Large intestine (tissue), 3 donors: ENCODE results near the gene PTPRQ. TPM values are rescaled to one million over a fixed set of nuclear protein-coding genes. Genes with fewer than 3 reads are reported as not detected.

Experiments used
- DNase-seq, 2 donors: peaks; one replicate each; pipeline versions ENCODE4 v3.0.0 to v3.0.0-alpha.2; 2013
- H3K27ac ChIP-seq: one replicate; pipeline ENCODE4 v1.5.1; 2013; ENCODE audit warnings: low read length
- H3K27me3 ChIP-seq: 2 replicates; pipeline ENCODE4 v1.6.1; 2013; ENCODE audit warnings: low read length; ENCODE audit not compliant: control insufficient read depth, insufficient read depth
- H3K36me3 ChIP-seq: 2 replicates; pipeline ENCODE4 v1.6.1; 2013; ENCODE audit warnings: low read length; ENCODE audit not compliant: control insufficient read depth, insufficient read depth
- H3K4me1 ChIP-seq: one replicate; pipeline ENCODE4 v1.6.1; 2013; ENCODE audit warnings: low read length; ENCODE audit not compliant: control insufficient read depth, insufficient read depth
- H3K4me3 ChIP-seq: one replicate; pipeline ENCODE4 v1.5.1; 2013; ENCODE audit warnings: low read length
- H3K9me3 ChIP-seq: one replicate; pipeline ENCODE4 v1.6.1; 2013; ENCODE audit warnings: mild to moderate bottlenecking, low read depth, low read length, moderate library complexity; ENCODE audit not compliant: control insufficient read depth
- WGBS: methylation state at CpG from one replicate; pipeline ENCODE4 v1.1.5; 2013; ENCODE audit warnings: low lambda C conversion rate; ENCODE audit not compliant: insufficient coverage; 5-methylcytosine and 5-hydroxymethylcytosine counted together
- polyA plus RNA-seq: library from polyadenylated mRNA; unstranded; fragments of 120-200 nt; gene quantifications from one replicate; pipeline ENCODE4 v1.2.1, GENCODE V29; 2013

Gene PTPRQ
- polyA plus RNA-seq, 1 donor = 1.1 TPM

DNA sequence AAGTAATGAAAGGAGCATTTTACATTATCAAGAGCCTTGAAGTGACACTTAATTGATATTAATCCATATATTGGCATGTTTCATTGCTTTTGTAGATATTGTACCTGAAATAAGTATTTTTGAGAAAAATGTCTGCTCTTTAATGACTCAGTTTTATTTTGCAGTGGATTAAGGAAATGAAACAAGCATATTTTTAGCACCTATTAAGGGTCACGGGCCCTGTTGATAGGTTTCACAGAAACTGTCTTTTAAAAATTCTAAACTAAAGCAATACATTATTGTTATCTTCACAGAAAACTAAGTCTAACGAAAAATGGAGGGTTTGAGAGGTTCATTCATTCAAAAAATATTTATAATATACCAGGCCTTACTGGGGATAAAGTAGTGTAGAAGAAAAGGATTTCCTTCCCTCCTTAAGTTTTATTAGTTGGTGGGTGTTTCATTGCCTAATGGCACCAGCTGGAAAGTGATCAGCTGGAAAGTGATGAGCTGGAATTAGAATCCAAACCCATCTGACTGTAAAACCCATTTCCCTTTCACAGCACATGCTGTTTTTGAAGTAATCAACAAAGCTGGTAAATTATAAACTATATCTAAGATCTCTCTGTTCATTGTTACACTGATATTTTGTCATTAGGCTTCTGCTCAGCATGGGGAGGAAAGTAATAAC, 54.2 kb downstream of the PTPRQ start:
- 0% methylated on average over 1 of the region's 2 CpGs for WGBS
- no peak for DNase-seq
- Histone ChIP-seq H3K9me3 (no peaks in the 10 kb centered on the region), H3K27ac (no peak overlapping the region), H3K36me3 (no peaks in the 10 kb centered on the region), H3K4me3 (no peak overlapping the region), H3K27me3 (no peaks in the 10 kb centered on the region), H3K4me1 (no peaks in the 10 kb centered on the region)

DNA sequence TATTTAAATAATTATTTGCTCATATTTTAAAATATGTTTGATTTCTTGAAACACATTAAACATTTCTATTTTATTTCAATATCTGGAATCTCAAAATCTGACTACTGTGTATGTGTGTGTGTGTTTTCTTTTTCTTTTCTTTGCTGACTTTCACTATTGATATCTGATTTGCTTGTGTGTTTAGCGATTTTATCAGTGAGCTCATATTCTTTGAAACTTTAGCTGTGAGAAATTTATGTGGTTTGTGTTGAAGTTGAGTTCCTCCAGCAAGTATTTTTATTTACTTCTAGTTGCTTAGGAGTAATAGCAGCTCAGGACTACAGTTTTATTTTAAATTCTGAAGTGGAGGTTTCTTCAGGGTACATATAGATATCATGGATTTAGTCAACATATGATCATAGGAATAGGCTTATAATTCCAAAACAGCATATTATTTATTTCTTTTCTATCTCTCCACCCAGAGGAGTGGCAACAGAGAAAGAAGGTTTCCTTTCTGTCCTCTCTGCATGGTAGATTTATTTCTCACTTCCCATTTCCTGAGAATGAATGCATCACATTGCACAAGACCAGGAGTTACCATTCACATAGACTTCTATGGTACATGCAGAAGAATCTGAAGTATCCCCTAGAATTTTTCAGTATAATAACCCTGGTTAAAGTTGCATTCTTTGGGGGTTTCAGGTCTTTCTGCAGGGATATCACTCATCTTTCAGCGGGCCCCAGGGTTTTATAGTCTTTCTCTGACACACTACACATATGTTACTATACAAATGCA, 60.5 kb downstream of the PTPRQ start:
- WGBS = no CpG with 5 or more reads among the region's 2 CpGs
- DNase-seq = no peak
- H3K36me3 ChIP-seq = no peaks in the 10 kb centered on the region
- H3K4me3 ChIP-seq = no peak overlapping the region
- H3K9me3 ChIP-seq = no peaks in the 10 kb centered on the region
- no peaks in the 10 kb centered on the region for H3K27me3 ChIP-seq
- no peak overlapping the region for H3K27ac ChIP-seq
- H3K4me1 ChIP-seq = no peaks in the 10 kb centered on the region

- DNase-seq = no peak
Observed at GRCh38 chr12:80509781-80510556, 65.9 kb downstream of the PTPRQ start.

GRCh38 chr12:80512781-80513180, 68.7 kb downstream of the PTPRQ start:
- H3K4me3 ChIP-seq = no peak overlapping the region
- no peaks in the 10 kb centered on the region for H3K36me3 ChIP-seq
- peaks cover 5% of the 10 kb centered on the region for H3K27me3 ChIP-seq
- no peak for DNase-seq
- WGBS = no CpG with 5 or more reads among the region's 11 CpGs
- H3K9me3 ChIP-seq = peaks cover 3% of the 10 kb centered on the region
- no peak overlapping the region for H3K27ac ChIP-seq
- H3K4me1 ChIP-seq = no peaks in the 10 kb centered on the region

More at GRCh38 chr12:80509781-80510556, 65.9 kb downstream of the PTPRQ start:
- no peak overlapping the region for H3K27ac ChIP-seq
- WGBS = no CpG with 5 or more reads among the region's 1 CpG
- no peaks in the 10 kb centered on the region for H3K36me3 ChIP-seq
- H3K27me3 ChIP-seq = peaks cover 5% of the 10 kb centered on the region
- no peaks in the 10 kb centered on the region for H3K9me3 ChIP-seq
- no peaks in the 10 kb centered on the region for H3K4me1 ChIP-seq
- H3K4me3 ChIP-seq = no peak overlapping the region

- H3K4me3 ChIP-seq = no peak overlapping the region
- WGBS = no CpG with 5 or more reads among the region's 18 CpGs
- H3K27ac ChIP-seq = no peak overlapping the region
- no peak for DNase-seq
- peaks cover 3% of the 10 kb centered on the region for H3K9me3 ChIP-seq
- peaks cover 5% of the 10 kb centered on the region for H3K27me3 ChIP-seq
- no peaks in the 10 kb centered on the region for H3K36me3 ChIP-seq
- H3K4me1 ChIP-seq = no peaks in the 10 kb centered on the region
Observed at GRCh38 chr12:80513211-80513610, 69.2 kb downstream of the PTPRQ start.

DNA sequence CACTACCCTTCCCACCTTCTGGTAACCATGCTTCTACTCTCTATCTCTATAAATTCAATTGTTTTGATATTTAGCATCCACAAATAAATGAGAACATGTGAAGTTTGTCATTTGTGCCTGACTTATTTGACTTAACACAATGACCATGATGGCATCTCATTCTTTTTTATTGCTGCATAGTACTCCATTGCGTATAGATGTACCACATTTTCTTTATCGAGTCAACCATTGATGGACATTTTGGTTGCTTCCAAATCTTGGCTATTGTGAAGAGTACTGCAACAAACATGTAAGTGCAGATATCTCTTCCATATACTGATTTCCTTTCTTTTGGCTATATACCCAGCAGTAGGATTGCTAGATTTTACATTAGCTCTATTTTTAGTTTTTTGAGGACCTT, 73.6 kb downstream of the PTPRQ start:
- Histone ChIP-seq H3K4me1 (no peaks in the 10 kb centered on the region), H3K27ac (no peak overlapping the region), H3K27me3 (peaks cover 5% of the 10 kb centered on the region), H3K9me3 (peaks cover 3% of the 10 kb centered on the region), H3K4me3 (no peak overlapping the region), H3K36me3 (no peaks in the 10 kb centered on the region)
- 100% methylated on average over 2 of the region's 2 CpGs for WGBS
- DNase-seq = no peak

DNA sequence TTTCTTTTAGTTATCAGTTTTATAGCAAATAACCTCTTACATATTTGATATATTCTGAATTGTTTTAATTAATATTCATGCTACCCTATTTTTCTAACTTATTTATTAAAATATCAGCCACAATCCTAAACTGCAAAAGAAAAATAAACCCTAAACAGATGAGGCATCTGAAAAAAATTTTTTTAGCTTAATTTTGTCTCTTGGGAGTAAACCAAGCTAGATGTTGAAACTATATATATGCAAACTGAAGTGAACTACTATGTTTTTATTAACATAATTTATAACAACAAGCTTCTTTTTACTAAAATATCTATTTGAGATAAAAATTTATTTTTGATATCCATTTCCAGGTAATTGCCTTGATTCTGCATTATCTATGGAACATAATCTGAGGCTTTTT, 87.6 kb downstream of the PTPRQ start:
- Histone ChIP-seq H3K4me1 (no peaks in the 10 kb centered on the region), H3K27ac (no peak overlapping the region)
- DNase-seq = no peak

DNA sequence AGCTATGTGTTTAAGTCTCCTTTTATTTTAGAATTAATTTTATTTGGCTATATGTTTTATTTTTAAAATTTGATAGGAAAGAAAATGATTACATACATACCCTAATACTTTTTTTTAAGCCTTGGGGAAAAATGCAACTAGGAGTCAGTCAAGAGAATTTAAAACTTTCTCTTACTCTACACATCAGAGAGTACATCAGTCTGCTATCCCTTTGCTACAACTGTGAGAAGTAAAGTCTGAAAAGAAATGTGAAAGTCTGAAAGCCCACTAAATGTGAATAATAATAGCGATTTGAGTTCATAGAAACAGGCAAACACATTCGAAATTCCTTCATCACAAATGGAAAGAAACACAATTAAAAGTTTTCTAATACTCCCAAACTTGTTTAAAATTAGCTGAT, 95.0 kb downstream of the PTPRQ start:
- Histone ChIP-seq H3K4me3 (no peak overlapping the region), H3K27ac (no peak overlapping the region), H3K9me3 (no peaks in the 10 kb centered on the region), H3K36me3 (no peaks in the 10 kb centered on the region), H3K4me1 (no peaks in the 10 kb centered on the region), H3K27me3 (no peaks in the 10 kb centered on the region)
- WGBS = no CpG with 5 or more reads among the region's 2 CpGs
- DNase-seq = no peak

More for the DNA sequence above, 87.6 kb downstream of the PTPRQ start:
- Histone ChIP-seq H3K36me3 (no peaks in the 10 kb centered on the region), H3K27me3 (no peaks in the 10 kb centered on the region), H3K9me3 (no peaks in the 10 kb centered on the region), H3K4me3 (no peak overlapping the region)

DNA sequence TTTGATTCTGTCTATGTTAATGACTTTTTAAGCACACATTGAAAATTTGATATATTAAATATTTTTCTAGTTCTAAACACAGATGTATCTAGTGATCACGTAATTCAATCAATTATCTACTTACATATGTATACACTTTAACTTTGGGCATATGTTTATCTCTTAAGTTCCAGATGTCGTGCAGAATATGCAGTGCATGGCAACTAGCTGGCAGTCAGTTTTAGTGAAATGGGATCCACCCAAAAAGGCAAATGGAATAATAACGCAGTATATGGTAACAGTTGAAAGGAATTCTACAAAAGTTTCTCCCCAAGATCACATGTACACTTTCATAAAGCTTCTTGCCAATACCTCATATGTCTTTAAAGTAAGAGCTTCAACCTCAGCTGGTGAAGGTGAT, 105.3 kb downstream of the PTPRQ start:
- Histone ChIP-seq H3K9me3 (no peaks in the 10 kb centered on the region), H3K4me3 (no peak overlapping the region), H3K36me3 (no peaks in the 10 kb centered on the region), H3K4me1 (no peaks in the 10 kb centered on the region), H3K27ac (no peak overlapping the region), H3K27me3 (no peaks in the 10 kb centered on the region)
- DNase-seq = no peak
- 88% methylated on average over 1 of the region's 3 CpGs for WGBS

GRCh38 chr12:80551897-80552296, 107.9 kb downstream of the PTPRQ start:
- H3K9me3 ChIP-seq = no peaks in the 10 kb centered on the region
- no peaks in the 10 kb centered on the region for H3K36me3 ChIP-seq
- H3K4me3 ChIP-seq = no peak overlapping the region
- 100% methylated on average over 1 of the region's 1 CpG for WGBS
- no peak overlapping the region for H3K27ac ChIP-seq
- H3K27me3 ChIP-seq = no peaks in the 10 kb centered on the region
- DNase-seq = no peak
- no peaks in the 10 kb centered on the region for H3K4me1 ChIP-seq
